ENCODE measurements around the gene ARID5B.
"Not testable (repeated sequence)": the region's sequence is repeated elsewhere in the genome, so short reads cannot be mapped to it uniquely, and the experiment has no call there.

The ARID5B gene

GRCh38 chr10:62019685-62020359, 118.3 kb downstream of the ARID5B start:
- no peak for DNase-seq

- no peak for DNase-seq
Measured at GRCh38 chr10:62021128-62021665, 119.7 kb downstream of the ARID5B start.

DNA sequence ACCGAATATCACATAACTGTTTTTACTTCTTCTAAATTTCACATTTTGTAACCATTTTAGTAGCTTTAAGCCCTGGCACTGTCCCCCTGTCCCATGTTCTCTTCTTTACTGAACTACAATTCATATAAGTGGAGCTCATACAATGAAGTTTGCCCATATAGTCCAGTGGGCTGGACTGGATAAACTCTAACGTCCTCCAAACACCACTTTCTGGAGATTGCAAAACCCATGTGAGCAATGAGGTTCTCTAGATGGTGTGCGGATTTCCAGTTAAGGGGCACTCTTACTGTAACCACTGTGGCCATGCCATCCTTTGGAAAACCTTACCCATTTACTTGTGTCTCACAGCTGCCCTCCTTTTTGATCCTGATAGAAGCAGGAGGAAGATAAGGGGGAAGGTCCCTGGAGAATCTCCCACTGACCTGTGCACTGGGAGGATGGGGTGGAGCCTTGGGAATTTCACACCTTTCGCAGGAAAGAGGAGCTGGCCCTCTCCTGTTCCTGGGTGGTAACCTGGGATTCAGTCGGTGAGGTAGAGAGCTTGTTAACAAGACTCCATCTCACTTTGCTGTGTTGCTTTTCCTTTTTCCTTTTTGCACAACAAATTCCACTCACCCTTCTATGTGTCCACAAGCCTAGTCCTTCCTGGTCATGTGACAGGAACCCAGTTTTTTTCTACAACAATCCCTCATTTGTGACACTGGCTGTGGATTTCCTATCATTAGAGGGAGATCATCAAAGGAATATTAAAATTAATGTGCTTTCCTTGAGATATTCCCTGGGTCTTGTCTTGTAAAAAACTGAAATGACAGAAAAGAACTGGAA, 120.7 kb downstream of the ARID5B start:
- no peak for DNase-seq

- DNase-seq, result no peak
Measured at GRCh38 chr10:62022830-62023229, 121.3 kb downstream of the ARID5B start.

DNA sequence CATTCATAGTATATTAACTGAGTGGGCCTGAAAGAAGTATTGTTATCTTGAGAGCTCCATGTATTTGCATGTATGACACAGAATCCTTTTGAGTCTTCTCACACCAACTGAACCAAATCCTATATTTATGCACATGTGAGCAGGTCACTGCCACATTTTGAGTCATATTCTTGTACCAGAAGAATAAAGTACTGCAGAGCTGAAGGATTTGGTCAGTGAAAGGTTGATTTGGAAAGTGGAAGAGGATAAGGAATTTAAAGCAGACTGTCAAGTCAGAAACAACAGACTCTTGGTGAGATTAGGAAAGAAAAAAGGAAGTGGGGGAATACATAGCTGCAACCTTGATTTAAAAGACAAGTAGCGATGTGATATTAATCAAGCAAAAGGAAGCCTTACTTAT, 121.8 kb downstream of the ARID5B start:
- no peak for DNase-seq

GRCh38 chr10:62024026-62024701, 122.7 kb downstream of the ARID5B start:
- DNase-seq, result no peak

DNA sequence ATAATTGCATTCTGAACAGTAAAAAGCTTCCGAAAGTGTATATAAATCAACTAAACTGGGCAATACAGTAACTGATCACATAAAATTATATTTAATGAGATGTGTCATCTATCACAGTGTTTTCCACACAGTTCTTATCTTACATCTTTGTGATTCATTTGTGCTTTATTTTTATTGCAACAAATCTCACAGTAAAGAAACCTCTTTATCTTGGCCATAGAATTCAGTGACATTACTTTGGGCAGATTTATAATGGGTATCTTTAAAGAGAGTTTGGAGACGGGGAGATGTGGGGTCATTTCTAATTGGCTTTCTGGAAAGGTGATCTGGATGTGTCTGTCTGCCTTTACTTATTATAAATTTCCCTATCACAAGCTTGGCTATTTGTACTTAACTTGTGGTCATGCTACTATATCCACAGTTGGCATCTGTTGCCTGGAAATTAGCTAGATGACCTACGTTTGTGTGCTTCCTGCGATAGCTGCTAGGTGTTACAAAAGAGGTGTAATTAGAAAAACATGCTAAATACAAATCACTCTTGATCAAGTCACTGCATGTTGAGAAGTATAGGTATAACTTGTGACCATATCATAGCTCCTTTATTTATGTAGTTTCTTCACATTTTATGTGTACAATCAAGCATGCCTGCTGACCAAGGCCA, 123.8 kb downstream of the ARID5B start:
- no peak for DNase-seq

DNA sequence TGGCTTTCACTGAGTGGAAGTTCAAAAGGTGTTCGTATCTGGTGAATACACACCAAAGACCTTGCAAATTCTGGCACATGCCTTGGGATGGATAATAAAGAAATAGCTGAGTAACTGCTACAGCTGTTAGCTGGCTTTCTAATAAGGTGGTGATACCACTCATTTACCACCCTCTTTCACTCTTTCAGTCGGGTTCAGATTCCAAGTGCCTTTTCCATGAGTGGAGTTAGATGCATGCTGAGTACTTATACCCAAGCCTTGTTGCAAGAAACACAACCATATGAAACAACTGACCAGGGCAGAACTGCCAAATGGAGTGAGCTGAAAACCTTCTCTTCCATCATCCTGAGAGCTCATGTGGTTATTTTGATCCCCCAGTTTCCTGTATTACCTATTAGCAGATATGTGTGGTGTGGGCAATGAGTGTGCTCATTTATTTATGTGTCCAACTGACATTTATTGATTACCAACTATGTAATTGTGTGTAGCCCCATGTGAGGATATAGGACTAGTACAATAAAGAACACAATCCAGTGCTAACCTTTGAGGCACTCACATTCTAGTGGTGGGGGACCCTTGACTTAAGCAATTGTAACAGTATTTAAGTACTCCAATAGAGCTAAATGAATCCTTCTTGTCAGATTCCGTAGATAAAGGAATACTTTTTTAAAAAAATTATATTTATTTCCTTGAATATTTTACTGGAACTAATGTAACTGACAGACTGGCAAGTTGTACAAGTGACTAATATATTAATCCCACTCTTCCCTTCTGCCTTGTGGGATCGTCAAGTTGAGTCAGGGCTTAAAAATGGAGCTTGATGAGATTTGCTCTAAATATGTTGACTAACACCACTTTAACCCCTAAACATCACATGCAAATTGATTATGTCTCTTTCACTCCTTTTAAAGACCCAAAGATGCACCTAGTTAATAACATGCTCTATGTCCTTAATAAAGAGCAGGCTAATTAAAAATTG, 124.7 kb downstream of the ARID5B start:
- no peak for DNase-seq

GRCh38 chr10:62027841-62028501, 126.5 kb downstream of the ARID5B start:
- DNase-seq, result no peak

DNA sequence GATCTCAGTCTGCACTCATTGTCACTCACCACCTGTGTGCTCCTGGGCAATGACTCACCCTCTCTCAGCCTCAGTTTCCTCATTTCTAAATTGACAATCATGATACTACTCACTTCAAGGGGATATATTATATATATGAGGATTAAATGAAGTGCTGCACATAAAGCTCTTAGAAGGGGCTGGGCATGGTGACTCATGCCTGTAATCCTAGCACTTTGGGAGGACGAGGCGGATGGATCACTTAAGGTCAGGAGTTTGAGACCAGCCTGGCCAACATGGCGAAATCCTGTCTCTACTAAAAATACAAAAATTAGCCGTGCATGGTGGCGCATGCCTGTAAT, 127.0 kb downstream of the ARID5B start:
- not testable (repeated sequence) for DNase-seq

DNA sequence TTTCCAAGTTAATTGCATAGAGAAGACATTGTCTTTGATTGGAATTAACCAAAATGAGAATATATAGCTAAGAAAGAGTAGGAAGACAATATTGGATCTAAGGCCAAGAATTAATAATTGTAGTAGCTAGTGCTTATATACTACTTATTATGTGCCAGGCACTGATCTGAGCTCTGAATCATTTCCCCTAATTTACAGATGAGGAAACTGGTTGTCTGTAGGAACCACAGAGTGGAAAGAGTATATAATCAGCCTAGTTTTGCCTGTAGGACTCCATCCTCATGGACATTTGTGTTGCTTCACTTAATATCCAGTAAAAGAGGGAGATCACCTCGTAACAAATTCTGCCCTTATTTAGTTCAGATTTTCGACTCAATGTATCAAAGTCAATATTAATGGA, 127.9 kb downstream of the ARID5B start:
- no peak for DNase-seq

DNA sequence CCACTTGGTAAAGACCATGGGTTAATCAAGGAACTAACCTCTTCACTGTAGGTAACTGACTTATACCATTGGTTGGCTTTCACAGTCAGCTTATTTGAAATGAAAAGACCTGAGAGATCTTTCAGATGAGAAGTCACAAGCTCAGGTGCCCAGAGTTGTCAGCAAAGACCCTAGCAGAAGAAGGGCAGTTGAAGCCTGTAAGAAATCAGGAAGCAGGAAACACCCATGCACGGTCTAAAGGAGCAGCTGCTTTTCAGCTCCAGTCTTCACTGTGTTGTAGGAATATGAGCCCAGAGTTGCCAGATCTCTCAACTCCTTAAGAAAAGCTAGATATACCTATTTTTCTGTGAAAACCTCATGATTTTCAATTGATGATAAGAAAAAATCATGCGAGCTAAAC, 130.0 kb downstream of the ARID5B start:
- DNase-seq, result no peak

DNA sequence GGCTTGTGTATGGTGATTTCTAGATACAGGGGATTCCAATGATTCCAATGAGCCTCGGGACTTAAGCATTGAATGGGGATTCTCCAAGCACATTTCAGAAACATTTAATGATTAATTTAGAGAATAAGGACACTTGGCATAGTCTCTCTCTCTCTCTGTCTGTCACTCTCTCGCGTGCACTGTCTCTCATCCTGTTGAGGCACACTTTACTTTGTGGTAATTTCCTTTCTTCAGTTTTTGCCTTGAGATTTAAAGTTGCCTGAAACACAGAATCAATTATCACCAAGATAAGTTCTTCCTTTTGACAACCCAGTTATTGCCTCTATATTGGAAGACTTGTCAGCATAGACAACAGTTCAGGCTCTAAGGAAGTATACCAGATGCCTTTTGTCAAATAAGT, 131.6 kb downstream of the ARID5B start:
- no peak for DNase-seq

DNA sequence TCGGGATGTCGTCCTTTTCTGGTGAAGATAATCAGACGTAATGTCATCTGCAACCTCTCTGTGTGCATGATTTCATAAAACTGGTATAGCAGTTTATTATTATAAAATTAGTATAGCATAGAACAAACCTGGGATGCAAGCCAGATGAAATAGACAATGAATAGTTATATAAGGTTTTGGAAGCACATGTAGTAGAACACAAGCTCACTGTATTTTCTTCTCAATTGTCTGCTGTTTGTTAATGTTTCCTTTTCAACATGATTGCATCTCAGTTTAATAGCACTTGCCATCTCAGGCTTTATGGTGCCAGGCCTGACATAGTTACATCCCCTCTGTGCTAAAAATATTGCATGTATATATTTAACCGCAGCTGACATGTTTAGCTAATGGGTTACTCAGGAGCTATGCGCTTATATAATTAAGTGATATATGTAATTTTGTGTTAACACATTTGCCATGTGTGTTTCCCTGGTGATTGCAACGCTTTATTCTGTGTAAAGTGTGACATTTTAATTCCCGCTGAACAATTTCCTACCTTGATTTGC, 132.7 kb downstream of the ARID5B start:
- DNase-seq, result no peak

- DNase-seq, result no peak
Measured at GRCh38 chr10:62036186-62037081, 134.9 kb downstream of the ARID5B start.

GRCh38 chr10:62037166-62037831, 135.8 kb downstream of the ARID5B start:
- DNase-seq, result no peak

DNA sequence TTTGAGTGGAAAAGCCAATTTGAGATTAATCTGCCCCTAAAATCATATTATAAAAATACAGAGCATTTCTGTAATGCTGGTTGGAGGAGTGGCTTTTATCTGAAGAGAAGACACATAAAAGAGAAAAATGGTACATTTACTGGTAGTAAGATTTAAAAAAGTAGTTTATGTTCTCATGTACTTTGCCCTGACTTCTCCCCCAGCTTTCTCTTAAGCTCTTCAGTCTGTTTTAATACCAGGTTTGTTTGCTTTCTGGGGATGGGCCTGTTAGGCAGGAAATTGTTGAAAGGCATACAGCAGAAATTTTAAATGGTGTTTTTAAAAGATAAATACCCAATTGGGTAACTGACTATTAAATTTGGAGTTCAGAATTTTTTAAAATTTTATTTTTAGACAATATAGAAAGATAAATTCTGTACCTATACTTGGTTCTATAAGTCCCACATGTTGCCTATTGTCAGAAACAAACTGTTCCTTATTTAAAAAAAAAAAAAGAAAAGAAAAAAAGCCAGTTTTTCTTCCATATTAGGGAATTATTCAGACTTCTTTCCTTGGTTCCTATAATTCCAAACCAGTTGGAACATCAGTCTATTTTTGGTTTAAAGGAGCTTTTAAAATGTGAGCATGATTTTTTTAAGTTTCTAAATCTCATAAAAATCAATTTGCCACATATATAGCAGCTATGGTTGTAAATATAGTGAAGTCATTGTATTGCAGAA, 136.6 kb downstream of the ARID5B start:
- DNase-seq, result no peak

DNA sequence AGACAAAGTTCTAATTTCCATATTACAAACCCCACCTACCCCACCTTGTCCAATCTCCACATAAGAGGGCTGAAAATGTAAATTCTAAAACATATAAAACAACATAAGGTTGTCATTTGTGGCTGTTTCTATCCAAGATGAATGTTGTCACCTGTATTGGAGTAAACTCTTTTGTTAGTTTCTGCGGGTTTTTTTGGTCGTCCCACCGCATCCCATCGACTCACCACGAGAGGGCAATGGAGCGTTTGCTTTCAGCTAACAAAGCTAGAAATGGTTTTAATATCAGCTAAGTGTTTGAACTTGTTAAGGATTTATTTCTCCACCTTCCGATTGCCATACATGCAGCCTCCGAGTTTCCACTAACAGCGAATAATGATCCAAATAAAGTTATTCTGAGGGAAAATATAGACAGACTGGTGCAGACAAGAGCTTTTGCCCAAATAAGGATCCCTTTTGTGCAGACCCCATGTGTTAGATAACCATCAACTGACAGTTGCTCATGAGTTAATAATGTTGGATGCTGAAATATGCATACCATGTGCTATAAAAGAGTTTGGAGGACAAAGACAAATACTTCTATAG, 137.2 kb downstream of the ARID5B start:
- peak; percentile 62 for DNase-seq

Measured in activated effector memory CD4-positive, alpha-beta T cell treated with Interleukin-2 at 50 U/mL for 16 hours (primary cell).